HG02970 (cell line): ENCODE data around the gene GIGYF2.

Experiments
- ATAC-seq: cut with Tn5 transposase; IDR thresholded peaks from one replicate; pipeline ENCODE4 v1.9.1; 2021; ENCODE audit warnings: mild to moderate bottlenecking, moderate library complexity, moderate number of reproducible peaks; ENCODE audit not compliant: unreplicated experiment, low FRiP score

The GIGYF2 gene

DNA sequence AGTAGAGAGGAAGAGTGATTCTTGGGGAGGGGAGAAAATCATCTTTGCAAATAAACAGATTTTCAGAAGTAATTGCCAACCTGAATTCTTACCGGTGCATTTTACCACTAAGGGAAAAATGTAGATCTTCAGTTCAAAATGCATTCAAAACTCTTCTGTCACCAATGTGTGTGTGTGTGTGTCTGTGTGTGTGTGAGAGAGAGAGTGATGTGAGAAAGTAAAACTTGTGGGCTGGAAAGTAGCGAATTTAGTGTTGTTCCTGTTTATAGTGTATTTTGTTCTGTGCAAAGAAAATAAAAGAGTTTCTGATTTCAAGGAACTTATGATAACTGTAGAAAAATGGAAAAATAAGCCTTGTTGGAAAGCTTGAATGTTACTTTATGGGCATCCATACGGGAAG, 52.2 kb downstream of the GIGYF2 start:
- no peak for ATAC-seq

GRCh38 chr2:232750135-232750671, 53.1 kb downstream of the GIGYF2 start:
- ATAC-seq: no peak

DNA sequence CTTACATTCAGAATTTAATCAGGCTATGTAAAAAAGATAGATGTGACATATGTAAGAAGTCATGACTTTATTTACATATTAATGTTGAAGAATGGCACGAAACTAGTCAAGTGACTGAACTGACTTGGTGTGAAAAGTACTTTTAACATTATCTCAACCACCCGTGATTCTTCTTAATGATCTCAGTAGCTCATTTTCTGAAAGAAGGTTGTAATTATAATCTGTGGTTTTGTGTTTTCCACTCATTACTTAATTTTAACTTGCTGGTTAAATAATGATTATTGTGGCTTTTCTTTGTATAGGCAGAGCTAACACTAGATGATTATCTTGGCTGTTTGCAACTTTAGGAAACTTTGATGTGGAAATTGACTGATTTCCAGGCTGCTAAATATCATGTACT, 60.8 kb downstream of the GIGYF2 start:
- ATAC-seq: no peak

DNA sequence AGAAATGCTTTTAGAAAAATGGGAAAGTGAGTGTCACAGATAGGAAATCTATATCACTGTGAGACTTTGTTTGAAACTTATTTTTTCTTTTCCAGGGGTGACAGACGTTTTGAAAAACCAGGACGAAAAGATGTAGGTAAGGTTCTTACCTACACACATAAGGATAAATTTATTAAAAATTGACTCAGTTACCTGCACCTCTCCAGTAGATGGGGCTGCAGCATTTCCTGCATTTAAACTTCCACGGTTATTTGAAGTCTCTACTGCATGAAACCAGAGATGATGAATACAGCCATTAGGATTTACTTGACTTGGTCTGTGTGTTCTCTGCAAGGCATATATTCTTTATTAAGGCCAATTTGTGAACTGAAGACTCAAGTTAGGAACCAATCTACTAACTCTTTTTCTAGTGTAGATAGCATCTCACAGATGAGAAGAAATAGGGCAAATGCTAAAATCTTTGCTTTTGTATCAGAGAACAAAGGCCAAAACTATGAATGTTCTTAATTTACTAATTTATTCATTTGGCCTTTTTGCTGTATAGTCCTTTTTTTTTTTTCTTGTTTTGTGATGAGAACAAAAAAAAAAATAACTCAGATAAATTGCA, 64.3 kb downstream of the GIGYF2 start:
- no peak for ATAC-seq

GRCh38 chr2:232767866-232768265, 70.7 kb downstream of the GIGYF2 start:
- ATAC-seq: no peak

GRCh38 chr2:232770207-232770606, 73.1 kb downstream of the GIGYF2 start:
- ATAC-seq: no peak

DNA sequence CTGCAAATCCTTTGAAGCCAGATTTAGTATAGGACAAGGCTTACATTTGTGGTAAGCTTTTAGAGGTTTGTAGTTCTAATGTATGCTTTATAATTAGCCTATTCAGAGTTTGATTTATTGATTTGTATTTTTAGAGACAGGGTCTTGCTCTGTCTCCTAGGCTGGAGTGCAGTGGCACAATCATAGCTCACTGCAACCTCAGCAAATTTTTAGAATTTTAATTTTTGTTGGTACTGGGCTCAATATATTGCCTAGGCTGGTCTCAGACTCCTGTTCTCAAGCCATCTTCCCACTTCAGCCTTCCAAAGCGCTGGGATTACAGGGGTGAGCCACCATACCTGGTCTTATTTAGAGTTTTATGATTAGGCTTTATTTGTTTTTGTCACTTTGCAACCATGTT, 74.7 kb downstream of the GIGYF2 start:
- no peak for ATAC-seq

GRCh38 chr2:232772531-232772930, 75.4 kb downstream of the GIGYF2 start:
- no peak for ATAC-seq

- no peak for ATAC-seq
These were observed 76.7 kb downstream of the GIGYF2 start for GRCh38 chr2:232773815-232774214.

DNA sequence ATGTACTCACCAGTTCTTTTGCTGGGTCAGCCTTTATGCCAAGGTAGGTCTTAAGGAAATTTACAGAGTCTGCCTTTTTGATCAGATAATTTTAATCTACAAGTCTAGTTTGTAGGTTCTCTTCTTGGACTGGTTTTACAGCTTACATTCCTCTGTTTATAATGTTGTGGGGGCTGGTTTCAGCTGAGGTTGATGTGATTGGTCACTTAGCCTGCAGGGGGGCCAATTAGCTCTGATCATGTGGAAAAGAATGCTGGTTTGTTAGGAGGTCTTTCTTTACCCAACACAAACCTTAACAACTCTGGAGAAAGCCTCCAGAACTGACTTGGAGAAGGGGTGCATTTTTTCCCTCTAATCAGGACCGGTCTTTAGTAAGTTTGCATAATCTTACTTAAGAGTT, 79.3 kb downstream of the GIGYF2 start, which contains the start of gene KCNJ13:
KCNJ13 (minus strand) TSS at position 131 of the 400 bp plus-strand sequence. CDS start 5,203 bp downstream, outside the sequence.
- no peak for ATAC-seq

DNA sequence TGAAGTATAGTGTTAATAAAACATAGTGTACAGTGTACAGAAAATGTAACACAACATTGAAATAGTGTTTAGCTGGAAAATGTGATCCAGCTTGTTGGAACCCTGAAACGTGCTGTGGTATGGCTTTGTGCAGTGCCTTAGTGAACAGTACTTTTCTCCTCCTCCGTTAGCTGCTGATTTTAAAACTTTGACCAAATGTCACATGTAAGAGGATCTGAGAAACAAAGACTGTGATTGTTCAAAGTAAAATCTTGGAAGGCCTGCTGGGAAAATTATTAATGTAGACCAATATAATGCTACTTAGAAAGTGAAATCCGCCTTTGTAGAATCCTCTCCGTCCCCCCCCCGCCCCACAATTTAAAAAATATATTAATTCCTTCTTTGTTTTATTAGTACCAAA, 80.1 kb downstream of the GIGYF2 start:
- no peak for ATAC-seq

DNA sequence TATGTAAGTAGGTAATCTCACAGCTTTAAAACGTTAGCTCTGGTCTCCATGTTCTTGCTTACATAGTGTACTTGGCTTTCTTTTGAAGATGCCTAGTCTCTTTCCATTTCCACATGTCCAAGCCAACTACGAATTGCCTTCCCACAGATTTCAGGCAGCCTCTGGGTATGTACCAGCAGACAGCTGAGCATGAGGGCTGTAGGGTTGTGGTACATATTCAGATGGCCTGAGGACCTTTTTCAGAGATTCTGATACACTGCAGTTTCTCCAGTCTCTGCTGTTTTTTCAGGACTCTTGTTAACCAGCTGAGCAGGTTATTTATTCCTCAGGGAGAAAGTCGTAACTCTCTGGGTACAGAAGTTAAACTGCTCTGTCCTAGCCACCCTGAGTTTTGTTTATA, 82.3 kb downstream of the GIGYF2 start:
- ATAC-seq: no peak

DNA sequence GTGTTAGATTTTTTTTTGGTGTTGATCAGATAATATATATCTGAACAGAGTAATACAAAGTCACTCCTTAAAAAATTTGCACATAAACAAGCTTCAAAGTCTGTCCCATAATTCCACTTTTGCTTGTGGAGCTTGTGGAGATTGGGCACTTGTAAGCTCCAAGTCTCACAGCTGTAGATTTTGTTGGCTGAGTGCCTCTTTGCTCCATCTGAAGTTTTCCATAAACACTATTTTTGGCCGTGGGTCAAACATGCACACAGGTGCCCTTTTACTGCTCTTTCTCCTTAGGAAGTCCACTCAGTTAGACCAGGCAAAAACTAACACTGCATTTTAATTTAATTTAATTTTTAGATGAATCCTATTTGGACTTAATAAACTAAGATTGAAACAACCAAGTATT, 82.8 kb downstream of the GIGYF2 start:
- ATAC-seq: no peak

DNA sequence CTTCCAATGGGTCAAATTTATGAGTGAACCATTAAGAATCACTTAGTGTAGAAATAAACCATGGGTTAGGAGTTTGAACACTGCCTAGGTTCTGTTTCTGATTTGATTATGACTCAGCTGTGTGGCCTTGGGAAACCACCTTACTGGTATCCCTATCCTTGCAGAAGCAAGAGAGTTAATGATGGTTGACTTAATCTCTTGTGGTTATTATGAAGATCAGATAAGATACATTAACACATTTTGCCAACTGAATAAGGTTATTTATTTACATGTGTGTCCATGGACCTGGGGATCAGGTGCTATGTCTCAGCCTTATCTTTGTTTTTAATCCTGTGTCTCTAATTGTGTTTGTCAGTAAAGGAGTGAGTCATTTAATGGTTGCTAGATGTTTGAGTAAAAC, 84.6 kb downstream of the GIGYF2 start:
- no peak for ATAC-seq

- no peak for ATAC-seq
These were observed 86.1 kb downstream of the GIGYF2 start for GRCh38 chr2:232783278-232783677.

- no peak for ATAC-seq
These were observed 90.7 kb downstream of the GIGYF2 start for GRCh38 chr2:232787806-232788205.

GRCh38 chr2:232789082-232789481, 92.0 kb downstream of the GIGYF2 start:
- no peak for ATAC-seq

DNA sequence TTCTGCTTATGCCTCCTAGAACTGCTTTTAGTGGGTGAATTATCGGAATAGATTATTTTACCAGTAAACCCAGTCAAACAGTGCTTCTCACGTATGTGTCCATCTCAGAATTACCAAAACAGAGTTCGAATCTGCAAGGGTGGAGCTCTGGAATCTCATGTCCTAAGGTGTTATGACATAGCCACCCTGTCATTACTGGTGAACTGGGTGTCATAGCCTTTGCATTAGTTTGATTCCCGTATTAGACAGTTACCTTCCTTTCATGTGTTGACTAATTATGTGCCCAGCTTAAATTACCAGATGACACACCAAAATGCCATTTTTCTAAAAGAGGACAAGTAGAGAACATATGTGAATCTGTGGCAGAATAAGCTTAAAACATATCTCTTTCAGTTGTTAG, 94.4 kb downstream of the GIGYF2 start:
- ATAC-seq: no peak

DNA sequence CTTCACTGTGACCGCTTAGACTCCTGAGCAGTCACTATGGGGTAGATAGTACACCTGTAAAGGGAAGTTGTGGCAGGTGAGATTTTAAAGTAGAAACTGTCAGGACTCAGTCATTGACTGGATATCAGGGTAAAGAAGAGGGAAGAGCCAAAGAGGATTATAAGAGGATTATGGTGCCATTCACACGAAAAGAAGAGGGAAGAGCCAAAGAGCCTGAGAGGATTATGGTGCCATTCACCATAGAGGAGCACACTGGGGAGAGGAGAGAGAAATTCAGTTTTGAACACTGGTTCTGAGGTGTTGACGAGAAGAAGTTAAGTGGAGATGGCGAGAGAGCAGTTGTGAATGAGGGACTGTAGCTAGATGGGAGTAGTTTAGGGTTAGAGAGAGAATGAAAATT, 96.1 kb downstream of the GIGYF2 start:
- no peak for ATAC-seq

DNA sequence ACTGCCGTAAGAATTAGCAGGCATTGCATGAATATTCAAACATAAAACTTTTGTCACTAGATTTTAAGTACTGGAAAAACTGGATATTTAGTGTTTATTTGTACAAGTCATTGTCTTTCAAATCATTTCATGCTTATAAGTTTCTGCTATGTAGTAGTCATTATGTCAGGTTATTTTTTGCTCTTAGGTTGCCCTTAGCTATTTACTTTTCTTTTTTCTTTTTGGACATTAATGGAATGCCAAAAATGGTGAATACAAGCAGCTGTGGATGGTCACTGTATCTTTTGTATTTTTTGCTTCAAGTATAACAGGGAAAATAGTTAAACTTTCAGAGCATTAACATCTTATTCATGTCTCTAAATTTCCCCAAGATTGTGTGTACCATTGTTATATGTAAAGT, 97.8 kb downstream of the GIGYF2 start:
- ATAC-seq: no peak

DNA sequence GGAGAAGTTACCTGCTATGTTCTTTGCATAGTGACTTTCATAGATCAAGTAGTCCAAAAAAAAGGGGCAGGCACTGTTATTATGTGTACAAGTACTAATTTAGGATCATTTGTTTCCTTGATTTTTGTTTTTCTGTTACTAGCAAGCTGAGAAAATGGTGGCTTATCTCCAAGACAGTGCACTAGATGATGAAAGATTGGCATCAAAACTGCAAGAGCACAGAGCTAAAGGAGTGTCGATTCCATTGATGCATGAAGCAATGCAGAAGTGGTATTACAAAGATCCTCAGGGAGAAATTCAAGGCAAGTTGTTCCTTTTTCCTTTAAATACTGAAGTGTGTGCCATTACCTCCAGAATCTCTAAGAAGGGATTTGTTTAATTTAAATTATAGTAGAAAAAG, 98.8 kb downstream of the GIGYF2 start:
- ATAC-seq: no peak

- no peak for ATAC-seq
These were observed 101.1 kb downstream of the GIGYF2 start for GRCh38 chr2:232798187-232798586.

- no peak for ATAC-seq
These were observed 103.0 kb downstream of the GIGYF2 start for GRCh38 chr2:232800166-232800565.
